Activated CD8-positive, alpha-beta T cell treated with anti-CD3 and anti-CD28 coated beads for 36 hours (primary cell): ENCODE results near the gene TMEM120B. TPM values are rescaled to one million over a fixed set of nuclear protein-coding genes. Genes with fewer than 3 reads are reported as not detected.

Experiments
- ATAC-seq: fragments of 200-7000 bp; cut with Tn5 transposase; one replicate; pipeline ENCODE4 v1.10.0; 2021; ENCODE audit warnings: mild to moderate bottlenecking, moderate library complexity
- CTCF ChIA-PET: fragments of 350-600 bp; sonication (Branson Sonifier 250); formaldehyde crosslinking; loops from one replicate; lab custom pipeline; 2021; ENCODE audit warnings: antibody characterized with exemption; lab: Charles Lee
- POLR2A ChIA-PET: fragments of 350-600 bp; sonication (Branson Sonifier 250); formaldehyde crosslinking; loops from one replicate; lab custom pipeline; 2021; ENCODE audit warnings: antibody characterized with exemption; lab: Charles Lee
- DNase-seq: peaks from one replicate; pipeline ENCODE4 v3.0.0-alpha.2; 2020
- H3K27ac Mint-ChIP-seq: one replicate; pipeline ENCODE4 v1.8.0; 2021; ENCODE audit warnings: mild to moderate bottlenecking, mixed read lengths
- H3K27me3 Mint-ChIP-seq: one replicate; pipeline ENCODE4 v1.8.0; 2021; ENCODE audit warnings: mixed read lengths
- H3K36me3 Mint-ChIP-seq: one replicate; pipeline ENCODE4 v1.8.0; 2021; ENCODE audit warnings: low read depth, mixed read lengths
- H3K4me1 Mint-ChIP-seq: one replicate; pipeline ENCODE4 v1.8.0; 2021; ENCODE audit warnings: low read depth, mixed read lengths
- H3K4me3 Mint-ChIP-seq: one replicate; pipeline ENCODE4 v1.8.0; 2021; ENCODE audit warnings: mild to moderate bottlenecking, moderate library complexity, mixed read lengths
- H3K9me3 Mint-ChIP-seq: one replicate; pipeline ENCODE4 v1.8.0; 2021; ENCODE audit warnings: mixed read lengths
- intact Hi-C: fragments of 100-400 bp; cut with micrococcal nuclease; formaldehyde crosslinking; loops from one replicate; pipeline ENCODE4 v1.10.0; 2022
- total RNA-seq, 2 experiments: library from RNA; stranded (reverse); gene quantifications; one replicate each; pipeline ENCODE4 v1.2.3, GENCODE V29; 2021
- TF ChIP-seq, protein P1 (sequence below): fragments of 200-600 bp; IDR thresholded peaks from one replicate; pipeline ENCODE4 v1.8.0; 2022; ENCODE audit warnings: antibody characterized with exemption, mild to moderate bottlenecking

The TMEM120B gene
- total RNA-seq, 2 experiments from 2014 or later = 11.7 to 12.7 TPM

DNA sequence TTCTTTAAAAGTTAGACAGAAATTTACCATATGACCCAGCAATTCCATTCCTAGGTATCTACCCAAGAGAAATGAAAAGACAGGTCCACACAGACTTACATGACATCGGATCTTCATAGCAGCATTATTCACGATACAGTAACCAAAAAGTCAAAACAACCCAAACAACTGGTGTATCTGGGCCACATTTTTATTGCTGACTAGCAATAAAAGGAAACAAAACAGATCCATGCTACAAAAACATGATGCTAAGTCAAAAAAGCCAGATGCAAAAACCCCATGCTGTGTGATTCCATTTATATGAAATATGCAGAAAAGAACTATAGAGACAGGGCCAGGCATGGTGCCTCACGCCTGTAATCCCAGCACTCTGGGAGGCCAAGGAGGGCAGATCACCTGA lies 12.9 kb downstream of the TMEM120B start:
- ChIA-PET POLR2A (no interaction called here), CTCF (no interaction called here)
- Mint-ChIP-seq H3K4me1 (no peaks in the 10 kb centered on the region), H3K27me3 (no peaks in the 10 kb centered on the region), H3K4me3 (no peak overlapping the region), H3K9me3 (no peaks in the 10 kb centered on the region), H3K36me3 (peaks cover 6% of the 10 kb centered on the region), H3K27ac (no peak overlapping the region)
- ATAC-seq (no peak), DNase-seq (no peak)
- TF ChIP-seq, protein P1, sequence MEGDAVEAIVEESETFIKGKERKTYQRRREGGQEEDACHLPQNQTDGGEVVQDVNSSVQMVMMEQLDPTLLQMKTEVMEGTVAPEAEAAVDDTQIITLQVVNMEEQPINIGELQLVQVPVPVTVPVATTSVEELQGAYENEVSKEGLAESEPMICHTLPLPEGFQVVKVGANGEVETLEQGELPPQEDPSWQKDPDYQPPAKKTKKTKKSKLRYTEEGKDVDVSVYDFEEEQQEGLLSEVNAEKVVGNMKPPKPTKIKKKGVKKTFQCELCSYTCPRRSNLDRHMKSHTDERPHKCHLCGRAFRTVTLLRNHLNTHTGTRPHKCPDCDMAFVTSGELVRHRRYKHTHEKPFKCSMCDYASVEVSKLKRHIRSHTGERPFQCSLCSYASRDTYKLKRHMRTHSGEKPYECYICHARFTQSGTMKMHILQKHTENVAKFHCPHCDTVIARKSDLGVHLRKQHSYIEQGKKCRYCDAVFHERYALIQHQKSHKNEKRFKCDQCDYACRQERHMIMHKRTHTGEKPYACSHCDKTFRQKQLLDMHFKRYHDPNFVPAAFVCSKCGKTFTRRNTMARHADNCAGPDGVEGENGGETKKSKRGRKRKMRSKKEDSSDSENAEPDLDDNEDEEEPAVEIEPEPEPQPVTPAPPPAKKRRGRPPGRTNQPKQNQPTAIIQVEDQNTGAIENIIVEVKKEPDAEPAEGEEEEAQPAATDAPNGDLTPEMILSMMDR = no peak
- intact Hi-C loops = no loop called here

- Mint-ChIP-seq H3K4me3 (no peak overlapping the region), H3K27me3 (no peaks in the 10 kb centered on the region), H3K4me1 (no peaks in the 10 kb centered on the region), H3K36me3 (peaks cover 1% of the 10 kb centered on the region), H3K9me3 (no peaks in the 10 kb centered on the region), H3K27ac (no peak overlapping the region)
- ATAC-seq = no peak
- ChIA-PET POLR2A (no interaction called here), CTCF (no interaction called here)
- intact Hi-C loops = no loop called here
- TF ChIP-seq, protein P1 = no peak
- no peak for DNase-seq
These were observed 16.5 kb downstream of the TMEM120B start for GRCh38 chr12:121729021-121729420.

GRCh38 chr12:121731473-121731872 lies 18.9 kb downstream of the TMEM120B start:
- Mint-ChIP-seq H3K9me3 (no peaks in the 10 kb centered on the region), H3K4me1 (no peaks in the 10 kb centered on the region), H3K27me3 (no peaks in the 10 kb centered on the region), H3K36me3 (no peaks in the 10 kb centered on the region), H3K4me3 (no peak overlapping the region), H3K27ac (no peak overlapping the region)
- intact Hi-C loops = no loop called here
- DNase-seq = no peak
- TF ChIP-seq, protein P1 = no peak
- ChIA-PET CTCF (no interaction called here), POLR2A (no interaction called here)
- ATAC-seq = no peak

DNA sequence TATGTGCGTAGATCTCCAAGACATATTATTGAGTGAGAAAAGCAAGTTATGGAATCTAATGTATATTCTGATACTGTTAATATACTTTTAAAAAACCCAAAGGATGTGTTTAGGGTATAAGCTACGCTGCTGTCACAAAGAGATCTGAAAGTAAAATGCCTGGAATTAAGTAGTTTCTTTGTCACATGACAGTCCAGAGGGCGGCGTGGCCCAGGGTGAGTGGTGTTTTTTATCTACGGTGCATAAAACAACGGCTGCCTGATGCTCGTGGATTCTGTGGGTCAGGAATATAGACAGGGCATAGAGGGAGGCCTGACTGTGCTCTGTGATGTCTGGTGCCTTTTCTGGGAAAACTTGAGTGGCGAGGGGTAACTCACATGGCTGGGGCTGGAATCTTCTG lies 21.3 kb downstream of the TMEM120B start:
- Mint-ChIP-seq H3K9me3 (no peaks in the 10 kb centered on the region), H3K27ac (no peak overlapping the region), H3K27me3 (no peaks in the 10 kb centered on the region), H3K4me3 (no peak overlapping the region), H3K4me1 (no peaks in the 10 kb centered on the region), H3K36me3 (no peaks in the 10 kb centered on the region)
- ChIA-PET POLR2A (no interaction called here), CTCF (no interaction called here)
- TF ChIP-seq, protein P1 = no peak
- intact Hi-C loops = no loop called here
- DNase-seq = no peak
- no peak for ATAC-seq

- H3K4me1 Mint-ChIP-seq = peaks cover 3% of the 10 kb centered on the region
These were observed 25.8 kb downstream of the TMEM120B start for GRCh38 chr12:121738340-121738858.

More at GRCh38 chr12:121738340-121738858, 25.8 kb downstream of the TMEM120B start:
- Mint-ChIP-seq H3K9me3 (no peaks in the 10 kb centered on the region), H3K27ac (no peak overlapping the region), H3K27me3 (no peaks in the 10 kb centered on the region), H3K36me3 (peaks cover 1% of the 10 kb centered on the region), H3K4me3 (no peak overlapping the region)
- TF ChIP-seq, protein P1 = no peak
- intact Hi-C loops = no loop called here
- CTCF ChIA-PET = no interaction called here
- no peak for DNase-seq
- POLR2A ChIA-PET = no interaction called here
- no peak for ATAC-seq
